ENCODE data around the gene USP36. TPM values are rescaled to one million over a fixed set of nuclear protein-coding genes. Genes with fewer than 3 reads are reported as not detected.

Gene USP36
- total and polyA plus RNA-seq, 2 experiments from 2014 or later, result 27.1 to 27.8 TPM

DNA sequence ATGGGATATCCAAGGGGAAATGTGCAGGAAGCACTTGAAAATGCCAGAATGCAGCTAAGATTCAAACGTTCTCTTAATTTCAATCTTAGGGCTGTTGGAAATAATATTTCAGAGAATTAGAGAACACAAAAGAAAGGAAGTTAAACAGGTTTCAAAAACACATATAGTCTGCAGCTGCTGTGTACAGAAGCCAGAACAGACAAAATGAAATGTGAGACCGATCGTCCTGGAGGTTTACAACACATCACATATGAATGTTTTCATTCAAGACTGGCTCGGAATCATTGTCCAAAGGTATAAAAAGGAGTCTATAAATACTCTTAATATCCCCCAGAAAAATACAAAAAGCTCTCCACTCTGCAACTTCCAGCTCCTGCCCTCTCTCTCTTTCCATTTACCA is 72.8 kb downstream of the USP36 start:
- no peak overlapping the region for H3K27ac ChIP-seq
- H3K36me3 ChIP-seq, result no peaks in the 10 kb centered on the region
- H3K27me3 ChIP-seq, result no peaks in the 10 kb centered on the region
- no peak overlapping the region for H3K4me3 ChIP-seq
- no peaks in the 10 kb centered on the region for H3K4me1 ChIP-seq (ENCODE audit: low read depth)
- TF ChIP-seq, protein P1, sequence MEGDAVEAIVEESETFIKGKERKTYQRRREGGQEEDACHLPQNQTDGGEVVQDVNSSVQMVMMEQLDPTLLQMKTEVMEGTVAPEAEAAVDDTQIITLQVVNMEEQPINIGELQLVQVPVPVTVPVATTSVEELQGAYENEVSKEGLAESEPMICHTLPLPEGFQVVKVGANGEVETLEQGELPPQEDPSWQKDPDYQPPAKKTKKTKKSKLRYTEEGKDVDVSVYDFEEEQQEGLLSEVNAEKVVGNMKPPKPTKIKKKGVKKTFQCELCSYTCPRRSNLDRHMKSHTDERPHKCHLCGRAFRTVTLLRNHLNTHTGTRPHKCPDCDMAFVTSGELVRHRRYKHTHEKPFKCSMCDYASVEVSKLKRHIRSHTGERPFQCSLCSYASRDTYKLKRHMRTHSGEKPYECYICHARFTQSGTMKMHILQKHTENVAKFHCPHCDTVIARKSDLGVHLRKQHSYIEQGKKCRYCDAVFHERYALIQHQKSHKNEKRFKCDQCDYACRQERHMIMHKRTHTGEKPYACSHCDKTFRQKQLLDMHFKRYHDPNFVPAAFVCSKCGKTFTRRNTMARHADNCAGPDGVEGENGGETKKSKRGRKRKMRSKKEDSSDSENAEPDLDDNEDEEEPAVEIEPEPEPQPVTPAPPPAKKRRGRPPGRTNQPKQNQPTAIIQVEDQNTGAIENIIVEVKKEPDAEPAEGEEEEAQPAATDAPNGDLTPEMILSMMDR (IDR thresholded peaks at IDR 0.05; ENCODE audit: low read depth, low read length), result no peak
- no peaks in the 10 kb centered on the region for H3K9me3 ChIP-seq (ENCODE audit: low read depth)
- no peak for DNase-seq (ENCODE audit: low read depth in 1 of 2, low spot score in 1 of 2)

GRCh38 chr17:78766743-78767294 is 73.8 kb downstream of the USP36 start:
- H3K36me3 ChIP-seq, result no peaks in the 10 kb centered on the region
- H3K27ac ChIP-seq, result no peak overlapping the region
- TF ChIP-seq, protein P1 (IDR thresholded peaks at IDR 0.05; ENCODE audit: low read depth, low read length), result no peak
- H3K27me3 ChIP-seq, result no peaks in the 10 kb centered on the region
- no peak for DNase-seq (ENCODE audit: low read depth in 1 of 2, low spot score in 1 of 2)
- H3K4me3 ChIP-seq, result no peak overlapping the region
- no peaks in the 10 kb centered on the region for H3K9me3 ChIP-seq (ENCODE audit: low read depth)
- H3K4me1 ChIP-seq (ENCODE audit: low read depth), result no peaks in the 10 kb centered on the region

DNA sequence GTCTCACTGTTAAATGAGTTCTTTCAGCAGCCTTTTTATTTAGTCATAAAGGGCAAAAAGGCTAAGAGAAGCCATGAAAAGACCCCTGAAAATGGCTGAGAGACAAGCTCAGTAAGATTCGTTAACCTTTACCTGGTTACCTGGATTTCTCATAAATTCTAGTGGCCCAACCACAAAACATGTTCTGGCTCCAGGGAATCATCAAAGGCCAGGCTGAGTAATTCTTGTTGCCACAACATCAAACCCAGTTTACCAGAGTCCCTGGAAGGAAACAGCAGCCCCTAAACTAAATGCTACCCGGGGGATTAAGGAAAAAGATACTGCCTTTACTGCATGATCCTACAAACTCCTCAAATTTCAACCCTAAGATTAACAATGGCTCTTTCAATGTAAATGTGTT is 74.4 kb downstream of the USP36 start:
- no peak overlapping the region for H3K4me3 ChIP-seq
- no peak for DNase-seq (ENCODE audit: low read depth in 1 of 2, low spot score in 1 of 2)
- H3K27me3 ChIP-seq, result no peaks in the 10 kb centered on the region
- H3K4me1 ChIP-seq (ENCODE audit: low read depth), result no peaks in the 10 kb centered on the region
- TF ChIP-seq, protein P1 (IDR thresholded peaks at IDR 0.05; ENCODE audit: low read depth, low read length), result no peak
- H3K27ac ChIP-seq, result no peak overlapping the region
- no peaks in the 10 kb centered on the region for H3K36me3 ChIP-seq
- H3K9me3 ChIP-seq (ENCODE audit: low read depth), result no peaks in the 10 kb centered on the region

GRCh38 chr17:78765821-78766220 is 74.8 kb downstream of the USP36 start:
- H3K36me3 ChIP-seq, result no peaks in the 10 kb centered on the region
- H3K4me3 ChIP-seq, result no peak overlapping the region
- TF ChIP-seq, protein P1 (IDR thresholded peaks at IDR 0.05; ENCODE audit: low read depth, low read length), result no peak
- H3K27me3 ChIP-seq, result no peaks in the 10 kb centered on the region
- H3K9me3 ChIP-seq (ENCODE audit: low read depth), result no peaks in the 10 kb centered on the region
- DNase-seq (ENCODE audit: low read depth in 1 of 2, low spot score in 1 of 2), result no peak
- H3K27ac ChIP-seq, result no peak overlapping the region
- no peaks in the 10 kb centered on the region for H3K4me1 ChIP-seq (ENCODE audit: low read depth)

DNA sequence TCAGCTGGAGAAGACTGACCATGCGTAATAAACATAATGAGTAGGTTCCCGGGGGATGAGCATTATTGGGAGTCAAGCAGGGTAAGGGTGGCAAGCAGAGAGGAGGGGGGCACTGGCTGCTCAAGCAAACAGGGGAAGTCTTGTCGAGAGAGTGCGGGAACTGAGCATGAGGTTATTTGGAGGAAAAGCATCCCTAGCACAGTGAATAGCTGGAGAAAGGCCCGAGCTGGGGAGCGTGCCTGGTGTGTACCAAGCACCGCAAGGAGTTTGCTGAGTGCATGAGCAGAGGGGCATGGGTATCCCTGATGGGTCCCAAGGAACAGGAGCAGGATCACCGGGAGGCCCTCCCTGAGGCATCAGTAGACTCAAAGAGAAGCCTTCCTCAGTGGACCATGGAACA is 75.7 kb downstream of the USP36 start:
- Histone ChIP-seq H3K4me1 (ENCODE audit: low read depth) (no peaks in the 10 kb centered on the region), H3K9me3 (ENCODE audit: low read depth) (no peaks in the 10 kb centered on the region), H3K27me3 (no peaks in the 10 kb centered on the region), H3K27ac (no peak overlapping the region), H3K36me3 (no peaks in the 10 kb centered on the region), H3K4me3 (no peak overlapping the region)
- no peak for DNase-seq (ENCODE audit: low read depth in 1 of 2, low spot score in 1 of 2)
- TF ChIP-seq, protein P1 (IDR thresholded peaks at IDR 0.05; ENCODE audit: low read depth, low read length), result no peak

GRCh38 chr17:78763561-78763960 is 77.1 kb downstream of the USP36 start:
- Histone ChIP-seq H3K36me3 (no peaks in the 10 kb centered on the region), H3K9me3 (ENCODE audit: low read depth) (no peaks in the 10 kb centered on the region), H3K4me3 (no peak overlapping the region), H3K27ac (no peak overlapping the region), H3K4me1 (ENCODE audit: low read depth) (peaks cover 6% of the 10 kb centered on the region), H3K27me3 (no peaks in the 10 kb centered on the region)
- TF ChIP-seq, protein P1 (IDR thresholded peaks at IDR 0.05; ENCODE audit: low read depth, low read length), result no peak
- DNase-seq (ENCODE audit: low read depth in 1 of 2, low spot score in 1 of 2), result no peak
